ENCODE results near the gene ADAMTS17.

GRCh38 chr15:99954361-99955180 is 387.2 kb downstream of the ADAMTS17 start:
- TF ChIP-seq CTCF (IDR thresholded peaks at IDR 0.05; ENCODE audit: low read depth, low read length, missing input control) = no peak
- no peak for TF ChIP-seq YY1 (IDR thresholded peaks at IDR 0.05)
- no peak for TF ChIP-seq MAX (IDR thresholded peaks at IDR 0.05)
- no peak for TF ChIP-seq REST (IDR thresholded peaks at IDR 0.05)
- no peak for TF ChIP-seq FOXA1 (IDR thresholded peaks at IDR 0.05)
- peak; percentile 16 to 38 for TF ChIP-seq RXRA (IDR thresholded peaks at IDR 0.05)
- TF ChIP-seq JUND (IDR thresholded peaks at IDR 0.05) = no peak
- no peak for TF ChIP-seq RAD21 (IDR thresholded peaks at IDR 0.05)
- TF ChIP-seq FOXA2 (IDR thresholded peaks at IDR 0.05) = no peak
- TF ChIP-seq EGR1 (IDR thresholded peaks at IDR 0.05; ENCODE audit: low read depth in 2 of 2) = no peak
- TF ChIP-seq ZBTB33 (IDR thresholded peaks at IDR 0.05) = no peak
